Body of pancreas (tissue), 4 donors: ENCODE measurements around the gene CA12. TPM values are rescaled to one million over a fixed set of nuclear protein-coding genes. Genes with fewer than 3 reads are reported as not detected.

Experiments used
- ATAC-seq: fragments of 150-250 bp; one replicate; pipeline ENCODE4 v1.9.1; 2016
- DNase-seq, 4 donors: peaks; one replicate each; pipeline ENCODE4 v3.0.0-alpha.2; 2019
- H3K27ac ChIP-seq, 4 donors: fragments of 200-600 bp; sonication (generic); 1 replicate in 3 of 4; 2 replicates in 1 of 4; pipeline versions ENCODE4 v1.5.1 to v1.6.1; 2016 to 2019; ENCODE audit warnings: mild to moderate bottlenecking in 1 of 4, mixed read lengths in 1 of 4, moderate library complexity in 1 of 4
- H3K27me3 ChIP-seq, 2 donors: fragments of 200-600 bp; sonication (generic); one replicate each; pipeline ENCODE4 v1.6.0; 2016; ENCODE audit warnings: mild to moderate bottlenecking in 1 of 2
- H3K36me3 ChIP-seq, 2 donors: fragments of 200-600 bp; sonication (generic); replicated peaks in 1 of 2; 2 replicates each; pipeline ENCODE4 v1.5.1; 2016; ENCODE audit warnings: low read depth in 2 of 2; ENCODE audit not compliant: insufficient read depth in 1 of 2
- H3K4me1 ChIP-seq: fragments of 200-600 bp; sonication (generic); one replicate; pipeline ENCODE4 v1.6.0; 2016
- H3K4me3 ChIP-seq, 2 donors: fragments of 200-600 bp; sonication (generic); 1 replicate in 1 of 2; 2 replicates in 1 of 2; pipeline ENCODE4 v1.5.1; 2016 to 2019
- H3K9me3 ChIP-seq, 3 donors: fragments of 200-600 bp; sonication (generic); 1 replicate in 2 of 3; 2 replicates in 1 of 3; pipeline ENCODE4 v1.5.1; 2016
- POLR2A ChIP-seq, 3 donors: fragments of 450-650 bp; IDR thresholded peaks; one replicate each; pipeline ENCODE4 v1.6.1; 2016; ENCODE audit warnings: antibody characterized with exemption in 3 of 3, mild to moderate bottlenecking in 2 of 3
- WGBS, 2 donors: methylation state at CpG; one replicate each; pipeline ENCODE4 v1.1.5; 2017; 5-methylcytosine and 5-hydroxymethylcytosine counted together
- intact Hi-C: fragments of 100-400 bp; cut with DNase I; formaldehyde crosslinking; loops from one replicate; pipeline ENCODE4 v1.15.1; 2023
- total RNA-seq, 2 donors: library from RNA; depleted of rRNA; stranded (reverse); fragments of >200 nt; gene quantifications; one replicate each; pipeline ENCODE4 v1.1.0, GENCODE V29; 2016
- TF ChIP-seq, protein P1 (sequence below), 7 experiments: fragments of 450-650 bp in 4 of 7; fragments of 200-600 bp in 3 of 7; sonication (generic) in 3 of 7; IDR thresholded peaks; one replicate each; pipeline ENCODE4 v1.5.1; 2016 to 2019; ENCODE audit warnings: antibody characterized with exemption in 7 of 7

The CA12 gene
- total RNA-seq, 2 donors from 2014 or later: 16.1 to 25.7 TPM

DNA sequence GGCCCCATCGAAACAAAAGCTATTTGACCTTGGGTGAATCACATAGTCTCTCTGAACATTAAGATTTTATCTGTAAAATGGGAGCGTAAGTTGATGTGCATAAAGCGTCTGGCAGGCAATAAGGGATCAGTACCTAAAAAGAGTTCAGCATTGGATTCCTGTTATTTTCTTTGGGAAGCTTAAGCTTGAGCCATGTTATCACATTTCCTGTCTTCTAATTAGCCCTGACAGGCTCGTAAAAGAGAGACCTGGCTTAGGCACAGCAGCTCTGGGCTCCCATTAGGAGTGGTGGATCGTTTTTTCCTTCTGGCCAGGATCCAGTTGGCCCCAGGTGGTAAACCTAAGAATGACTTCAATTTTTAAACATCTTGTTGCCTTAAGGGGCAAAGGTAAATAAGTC, 26.0 kb upstream of the CA12 start:
- 60 to 68% methylated on average over 5 of the region's 5 CpGs for WGBS, 2 donors
- TF ChIP-seq POLR2A (IDR thresholded peaks at IDR 0.05): no peak
- TF ChIP-seq, protein P1, sequence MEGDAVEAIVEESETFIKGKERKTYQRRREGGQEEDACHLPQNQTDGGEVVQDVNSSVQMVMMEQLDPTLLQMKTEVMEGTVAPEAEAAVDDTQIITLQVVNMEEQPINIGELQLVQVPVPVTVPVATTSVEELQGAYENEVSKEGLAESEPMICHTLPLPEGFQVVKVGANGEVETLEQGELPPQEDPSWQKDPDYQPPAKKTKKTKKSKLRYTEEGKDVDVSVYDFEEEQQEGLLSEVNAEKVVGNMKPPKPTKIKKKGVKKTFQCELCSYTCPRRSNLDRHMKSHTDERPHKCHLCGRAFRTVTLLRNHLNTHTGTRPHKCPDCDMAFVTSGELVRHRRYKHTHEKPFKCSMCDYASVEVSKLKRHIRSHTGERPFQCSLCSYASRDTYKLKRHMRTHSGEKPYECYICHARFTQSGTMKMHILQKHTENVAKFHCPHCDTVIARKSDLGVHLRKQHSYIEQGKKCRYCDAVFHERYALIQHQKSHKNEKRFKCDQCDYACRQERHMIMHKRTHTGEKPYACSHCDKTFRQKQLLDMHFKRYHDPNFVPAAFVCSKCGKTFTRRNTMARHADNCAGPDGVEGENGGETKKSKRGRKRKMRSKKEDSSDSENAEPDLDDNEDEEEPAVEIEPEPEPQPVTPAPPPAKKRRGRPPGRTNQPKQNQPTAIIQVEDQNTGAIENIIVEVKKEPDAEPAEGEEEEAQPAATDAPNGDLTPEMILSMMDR (IDR thresholded peaks at IDR 0.05): no peak
- H3K27ac ChIP-seq: no peak overlapping the region
- H3K36me3 ChIP-seq: no peaks in the 10 kb centered on the region
- H3K27me3 ChIP-seq: no peaks in the 10 kb centered on the region
- ATAC-seq: no peak
- peak in 1 of 4 donors; percentile 17 for DNase-seq
- no peaks in the 10 kb centered on the region for H3K4me1 ChIP-seq
- intact Hi-C loops: no loop called here
- H3K4me3 ChIP-seq: no peak overlapping the region
- no peaks in the 10 kb centered on the region for H3K9me3 ChIP-seq

DNA sequence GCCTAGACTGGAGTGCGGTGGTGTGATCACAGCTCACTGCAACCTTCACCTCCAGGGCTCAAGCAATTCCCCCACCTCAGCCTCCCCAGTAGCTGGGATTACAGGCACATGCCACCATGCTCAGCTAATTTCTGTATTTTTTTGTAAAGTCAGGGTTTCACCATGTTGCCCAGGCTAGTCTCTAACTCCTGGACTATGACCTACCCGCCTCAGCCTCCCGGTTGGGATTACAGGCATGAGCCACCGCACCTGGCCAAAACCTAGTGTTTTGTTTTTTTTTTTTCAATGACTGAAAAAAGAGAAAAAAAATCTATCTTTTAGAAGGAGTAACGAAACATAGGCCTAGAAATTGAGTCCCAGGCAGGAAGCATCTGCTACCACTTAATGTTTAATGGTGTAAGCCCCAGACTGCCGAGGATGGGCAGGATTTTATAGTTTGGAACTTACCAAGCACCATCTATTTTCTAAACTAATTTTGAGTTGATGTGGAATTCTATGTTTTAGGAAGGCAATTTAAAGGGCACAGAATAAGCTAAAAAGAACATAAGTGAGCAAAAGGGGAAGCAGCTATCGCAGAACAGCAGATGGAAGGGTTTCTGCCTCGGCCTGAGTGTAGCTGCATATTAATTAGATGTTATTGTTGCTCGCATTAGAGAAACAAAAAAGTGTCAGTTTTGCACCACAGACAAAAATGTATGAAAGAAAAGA, 24.2 kb upstream of the CA12 start:
- 81 to 88% methylated on average over 9 of the region's 9 CpGs for WGBS, 2 donors
- H3K9me3 ChIP-seq: no peaks in the 10 kb centered on the region
- no peaks in the 10 kb centered on the region for H3K36me3 ChIP-seq
- ATAC-seq: no peak
- intact Hi-C loops: no loop called here
- no peak overlapping the region for H3K4me3 ChIP-seq
- DNase-seq: no peak
- no peak overlapping the region for H3K27ac ChIP-seq
- TF ChIP-seq, protein P1 (IDR thresholded peaks at IDR 0.05): no peak
- no peak for TF ChIP-seq POLR2A (IDR thresholded peaks at IDR 0.05)
- H3K27me3 ChIP-seq: no peaks in the 10 kb centered on the region
- no peaks in the 10 kb centered on the region for H3K4me1 ChIP-seq

DNA sequence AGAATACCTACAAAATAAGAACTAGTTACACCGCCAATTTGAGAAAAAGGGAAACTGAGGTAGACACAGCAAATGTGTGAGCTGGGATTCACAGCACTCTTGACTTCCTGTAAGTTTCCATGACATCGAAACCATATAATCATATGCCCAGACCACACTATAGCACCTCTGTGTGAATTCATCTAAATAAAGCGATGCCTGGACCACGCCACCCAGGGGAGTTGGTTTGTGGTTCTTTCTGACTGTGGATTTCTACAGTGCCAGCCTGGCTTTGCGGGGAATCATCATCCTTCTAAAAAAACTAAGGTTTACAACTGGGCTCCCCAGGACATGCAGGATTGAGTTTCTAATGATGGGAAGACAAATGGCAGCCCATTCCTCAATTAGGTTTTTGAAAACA, 23.5 kb upstream of the CA12 start:
- ATAC-seq: no peak
- H3K27me3 ChIP-seq: no peaks in the 10 kb centered on the region
- no peak overlapping the region for H3K4me3 ChIP-seq
- TF ChIP-seq, protein P1 (IDR thresholded peaks at IDR 0.05): no peak
- no peak for TF ChIP-seq POLR2A (IDR thresholded peaks at IDR 0.05)
- WGBS, 2 donors: 92 to 93% methylated on average over 5 of the region's 5 CpGs
- H3K27ac ChIP-seq: no peak overlapping the region
- H3K36me3 ChIP-seq: no peaks in the 10 kb centered on the region
- no peak for DNase-seq
- no peaks in the 10 kb centered on the region for H3K9me3 ChIP-seq
- intact Hi-C loops: no loop called here
- no peaks in the 10 kb centered on the region for H3K4me1 ChIP-seq

DNA sequence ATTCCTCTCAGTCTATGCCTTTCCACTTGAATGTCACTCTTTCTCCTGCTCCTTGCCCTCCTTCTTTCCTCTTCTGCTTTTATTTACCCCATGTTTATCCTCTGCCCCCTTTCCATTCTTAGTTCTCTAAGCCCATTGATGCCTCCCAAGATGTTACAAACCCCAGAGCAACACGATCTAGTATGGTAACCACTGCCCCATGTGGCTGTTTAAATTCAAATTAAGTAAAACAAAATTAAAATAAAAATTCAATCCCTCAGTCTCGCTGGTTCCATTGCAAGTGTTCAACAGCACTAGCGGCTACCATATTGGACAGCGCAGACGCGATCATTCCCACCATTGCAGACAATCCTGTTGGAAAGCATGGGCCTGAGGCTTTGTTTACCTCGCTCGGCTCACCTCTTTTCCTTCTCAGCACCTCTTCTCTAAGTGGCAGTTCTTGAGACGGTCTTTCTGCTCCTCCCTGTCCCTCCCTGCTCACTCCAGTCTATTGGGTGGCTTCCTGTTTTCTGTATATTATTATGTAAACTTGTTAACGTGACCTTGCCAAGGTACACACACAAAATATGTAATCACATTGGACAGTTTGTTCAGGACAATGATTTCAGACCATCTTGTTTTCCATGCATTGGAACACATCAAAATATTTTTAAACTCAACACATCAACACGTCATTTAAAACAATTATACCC, 21.8 kb upstream of the CA12 start:
- H3K4me1 ChIP-seq: no peaks in the 10 kb centered on the region
- H3K4me3 ChIP-seq: no peak overlapping the region
- ATAC-seq: no peak
- DNase-seq: no peak
- intact Hi-C loops: loop anchor here (5.0 kb wide), 1 partner anchor 111 kb away; no protein-coding TSS in a partner anchor
- 65 to 76% methylated on average over 11 of the region's 11 CpGs for WGBS, 2 donors
- H3K36me3 ChIP-seq: no peaks in the 10 kb centered on the region
- no peak overlapping the region for H3K27ac ChIP-seq
- H3K27me3 ChIP-seq: no peaks in the 10 kb centered on the region
- TF ChIP-seq, protein P1 (IDR thresholded peaks at IDR 0.05): no peak
- TF ChIP-seq POLR2A (IDR thresholded peaks at IDR 0.05): no peak
- H3K9me3 ChIP-seq: no peaks in the 10 kb centered on the region
